ENCODE data around the gene UQCRC1. TPM values are rescaled to one million over a fixed set of nuclear protein-coding genes. Genes with fewer than 3 reads are reported as not detected.

Gene UQCRC1
- total RNA-seq, 1 experiment from 2014 or later, result 227 TPM

DNA sequence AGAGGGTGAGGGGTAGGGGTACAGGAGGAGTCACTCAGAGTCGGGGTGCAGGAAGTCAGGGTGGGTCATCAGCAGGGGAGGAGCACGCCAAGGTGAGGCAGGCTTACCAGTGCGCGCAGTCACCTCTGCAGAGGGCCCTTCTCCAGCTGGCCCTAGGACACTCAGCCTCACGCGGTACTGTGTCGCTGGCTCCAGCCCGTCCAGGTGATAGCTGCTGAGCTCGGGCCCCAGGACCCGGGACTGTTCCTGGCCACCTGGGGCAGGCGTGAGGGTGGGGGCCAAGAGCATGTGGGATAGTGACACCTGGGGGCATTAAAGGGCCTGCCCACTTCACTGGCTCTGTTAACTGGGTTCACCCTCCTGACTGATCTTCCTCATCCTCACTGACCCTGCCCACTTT lies 21.8 kb downstream of the UQCRC1 start:
- Histone ChIP-seq H3K36me3 (ENCODE audit: control insufficient read depth, insufficient read depth, low read length) (no peaks in the 10 kb centered on the region), H3K4me1 (ENCODE audit: control insufficient read depth, insufficient read depth, low read length) (no peaks in the 10 kb centered on the region), H3K27ac (ENCODE audit: low read length) (no peak overlapping the region), H3K27me3 (ENCODE audit: control insufficient read depth, insufficient read depth, low read length) (no peaks in the 10 kb centered on the region), H3K4me3 (ENCODE audit: low read depth in 2 of 2, low read length in 2 of 2) (no peak overlapping the region), H3K9me3 (ENCODE audit: control insufficient read depth, insufficient read depth, low read depth, low read length) (no peaks in the 10 kb centered on the region)
- ChIA-PET CTCF (no interaction called here), POLR2A (no interaction called here)
- no peak for DNase-seq (ENCODE audit: low read depth, low spot score)
- TF ChIP-seq, protein P1, sequence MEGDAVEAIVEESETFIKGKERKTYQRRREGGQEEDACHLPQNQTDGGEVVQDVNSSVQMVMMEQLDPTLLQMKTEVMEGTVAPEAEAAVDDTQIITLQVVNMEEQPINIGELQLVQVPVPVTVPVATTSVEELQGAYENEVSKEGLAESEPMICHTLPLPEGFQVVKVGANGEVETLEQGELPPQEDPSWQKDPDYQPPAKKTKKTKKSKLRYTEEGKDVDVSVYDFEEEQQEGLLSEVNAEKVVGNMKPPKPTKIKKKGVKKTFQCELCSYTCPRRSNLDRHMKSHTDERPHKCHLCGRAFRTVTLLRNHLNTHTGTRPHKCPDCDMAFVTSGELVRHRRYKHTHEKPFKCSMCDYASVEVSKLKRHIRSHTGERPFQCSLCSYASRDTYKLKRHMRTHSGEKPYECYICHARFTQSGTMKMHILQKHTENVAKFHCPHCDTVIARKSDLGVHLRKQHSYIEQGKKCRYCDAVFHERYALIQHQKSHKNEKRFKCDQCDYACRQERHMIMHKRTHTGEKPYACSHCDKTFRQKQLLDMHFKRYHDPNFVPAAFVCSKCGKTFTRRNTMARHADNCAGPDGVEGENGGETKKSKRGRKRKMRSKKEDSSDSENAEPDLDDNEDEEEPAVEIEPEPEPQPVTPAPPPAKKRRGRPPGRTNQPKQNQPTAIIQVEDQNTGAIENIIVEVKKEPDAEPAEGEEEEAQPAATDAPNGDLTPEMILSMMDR (IDR thresholded peaks at IDR 0.05), result no peak
- no peak for TF ChIP-seq SIN3A (IDR thresholded peaks at IDR 0.05; ENCODE audit: borderline replicate concordance, insufficient read depth, low read depth, low read length)
- BruUV-seq (replicated peaks), result no TSS peak
- ATAC-seq, result no peak
- intact Hi-C loops (cut with micrococcal nuclease; ENCODE audit: unreplicated experiment), result no loop called here
- in situ Hi-C loops (cut with HindIII; ENCODE audit: low pct_unique_long_range_greater_than_20kb, low sequenced_read_pairs), result no loop called here

DNA sequence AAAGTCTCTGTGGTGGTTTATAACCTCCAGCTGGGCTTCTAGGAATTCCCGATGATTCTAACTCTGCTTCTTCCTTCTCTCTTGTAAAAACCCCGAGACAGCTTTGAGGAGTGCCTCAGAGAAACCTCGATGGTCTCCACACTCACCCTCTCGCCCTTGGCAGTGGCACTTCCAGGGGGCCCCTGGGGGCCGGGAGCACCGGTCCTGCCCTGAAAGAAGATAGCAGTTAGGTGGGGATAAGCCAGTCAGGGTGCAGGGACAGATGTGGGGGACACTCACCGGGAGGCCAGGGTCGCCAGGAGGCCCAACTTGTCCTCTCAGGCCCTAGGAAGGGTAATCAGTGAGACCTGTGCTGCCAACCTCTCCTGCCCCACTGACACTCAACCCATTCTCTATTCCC lies 24.0 kb downstream of the UQCRC1 start:
- ChIA-PET POLR2A (no interaction called here), CTCF (no interaction called here)
- DNase-seq (ENCODE audit: low read depth, low spot score) (no peak), ATAC-seq (no peak)
- no peak overlapping the region for H3K4me3 ChIP-seq (ENCODE audit: low read depth in 2 of 2, low read length in 2 of 2)
- H3K27me3 ChIP-seq (ENCODE audit: control insufficient read depth, insufficient read depth, low read length), result no peaks in the 10 kb centered on the region
- no peaks in the 10 kb centered on the region for H3K36me3 ChIP-seq (ENCODE audit: control insufficient read depth, insufficient read depth, low read length)
- no peaks in the 10 kb centered on the region for H3K4me1 ChIP-seq (ENCODE audit: control insufficient read depth, insufficient read depth, low read length)
- TF ChIP-seq POLR2AphosphoS5 (IDR thresholded peaks at IDR 0.05; ENCODE audit: low read depth, low read length), result no peak
- TF ChIP-seq, protein P1 (IDR thresholded peaks at IDR 0.05), result no peak
- no peak for TF ChIP-seq SIN3A (IDR thresholded peaks at IDR 0.05; ENCODE audit: borderline replicate concordance, insufficient read depth, low read depth, low read length)
- TF ChIP-seq, protein P2, sequence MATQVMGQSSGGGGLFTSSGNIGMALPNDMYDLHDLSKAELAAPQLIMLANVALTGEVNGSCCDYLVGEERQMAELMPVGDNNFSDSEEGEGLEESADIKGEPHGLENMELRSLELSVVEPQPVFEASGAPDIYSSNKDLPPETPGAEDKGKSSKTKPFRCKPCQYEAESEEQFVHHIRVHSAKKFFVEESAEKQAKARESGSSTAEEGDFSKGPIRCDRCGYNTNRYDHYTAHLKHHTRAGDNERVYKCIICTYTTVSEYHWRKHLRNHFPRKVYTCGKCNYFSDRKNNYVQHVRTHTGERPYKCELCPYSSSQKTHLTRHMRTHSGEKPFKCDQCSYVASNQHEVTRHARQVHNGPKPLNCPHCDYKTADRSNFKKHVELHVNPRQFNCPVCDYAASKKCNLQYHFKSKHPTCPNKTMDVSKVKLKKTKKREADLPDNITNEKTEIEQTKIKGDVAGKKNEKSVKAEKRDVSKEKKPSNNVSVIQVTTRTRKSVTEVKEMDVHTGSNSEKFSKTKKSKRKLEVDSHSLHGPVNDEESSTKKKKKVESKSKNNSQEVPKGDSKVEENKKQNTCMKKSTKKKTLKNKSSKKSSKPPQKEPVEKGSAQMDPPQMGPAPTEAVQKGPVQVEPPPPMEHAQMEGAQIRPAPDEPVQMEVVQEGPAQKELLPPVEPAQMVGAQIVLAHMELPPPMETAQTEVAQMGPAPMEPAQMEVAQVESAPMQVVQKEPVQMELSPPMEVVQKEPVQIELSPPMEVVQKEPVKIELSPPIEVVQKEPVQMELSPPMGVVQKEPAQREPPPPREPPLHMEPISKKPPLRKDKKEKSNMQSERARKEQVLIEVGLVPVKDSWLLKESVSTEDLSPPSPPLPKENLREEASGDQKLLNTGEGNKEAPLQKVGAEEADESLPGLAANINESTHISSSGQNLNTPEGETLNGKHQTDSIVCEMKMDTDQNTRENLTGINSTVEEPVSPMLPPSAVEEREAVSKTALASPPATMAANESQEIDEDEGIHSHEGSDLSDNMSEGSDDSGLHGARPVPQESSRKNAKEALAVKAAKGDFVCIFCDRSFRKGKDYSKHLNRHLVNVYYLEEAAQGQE (IDR thresholded peaks at IDR 0.05; ENCODE audit: insufficient read depth in 1 of 2, low read depth in 2 of 2, low read length in 1 of 2), result no peak
- TF ChIP-seq TCF7L2 (IDR thresholded peaks at IDR 0.05; ENCODE audit: low read depth, low read length), result no peak
- intact Hi-C loops (cut with micrococcal nuclease; ENCODE audit: unreplicated experiment), result no loop called here
- no peaks in the 10 kb centered on the region for H3K9me3 ChIP-seq (ENCODE audit: control insufficient read depth, insufficient read depth, low read depth, low read length)
- BruUV-seq (replicated peaks), result no TSS peak
- in situ Hi-C loops (cut with HindIII; ENCODE audit: low pct_unique_long_range_greater_than_20kb, low sequenced_read_pairs), result no loop called here
- H3K27ac ChIP-seq (ENCODE audit: low read length), result no peak overlapping the region

DNA sequence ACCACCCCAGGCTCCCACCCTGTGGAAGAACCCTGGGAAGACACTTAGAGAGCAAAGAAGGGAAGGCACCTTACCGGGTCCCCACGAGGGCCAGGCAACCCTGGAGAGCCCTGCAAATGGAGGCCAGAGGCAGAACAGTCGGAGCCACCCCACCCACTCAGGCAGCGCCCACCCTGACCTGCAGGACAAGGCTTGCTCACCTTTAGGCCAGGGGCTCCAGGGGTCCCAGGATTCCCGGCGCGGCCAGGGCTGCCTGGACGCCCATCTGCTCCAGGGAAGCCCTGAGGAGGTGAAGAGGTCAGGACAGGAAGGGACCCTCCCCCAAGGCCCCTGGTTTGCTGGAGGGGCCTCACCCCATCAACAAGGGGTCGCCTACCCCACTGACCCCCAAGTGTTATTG lies 24.6 kb downstream of the UQCRC1 start:
- TF ChIP-seq TCF7L2 (IDR thresholded peaks at IDR 0.05; ENCODE audit: low read depth, low read length) (no peak), POLR2AphosphoS5 (IDR thresholded peaks at IDR 0.05; ENCODE audit: low read depth, low read length) (no peak)
- TF ChIP-seq, protein P1 (IDR thresholded peaks at IDR 0.05), result no peak
- in situ Hi-C loops (cut with HindIII; ENCODE audit: low pct_unique_long_range_greater_than_20kb, low sequenced_read_pairs) (no loop called here), intact Hi-C loops (cut with micrococcal nuclease; ENCODE audit: unreplicated experiment) (no loop called here)
- CTCF ChIA-PET, result no interaction called here
- H3K27me3 ChIP-seq (ENCODE audit: control insufficient read depth, insufficient read depth, low read length), result no peaks in the 10 kb centered on the region
- H3K9me3 ChIP-seq (ENCODE audit: control insufficient read depth, insufficient read depth, low read depth, low read length), result no peaks in the 10 kb centered on the region
- H3K4me3 ChIP-seq (ENCODE audit: low read depth in 2 of 2, low read length in 2 of 2), result no peak overlapping the region
- no peaks in the 10 kb centered on the region for H3K4me1 ChIP-seq (ENCODE audit: control insufficient read depth, insufficient read depth, low read length)
- POLR2A ChIA-PET, result no interaction called here
- DNase-seq (ENCODE audit: low read depth, low spot score), result no peak
- H3K27ac ChIP-seq (ENCODE audit: low read length), result no peak overlapping the region
- no TSS peak for BruUV-seq (replicated peaks)
- ATAC-seq, result no peak
- H3K36me3 ChIP-seq (ENCODE audit: control insufficient read depth, insufficient read depth, low read length), result no peaks in the 10 kb centered on the region
